HG02759 (cell line): ENCODE results near the gene ERAP2.
A peak's percentile ranks its signal among the peaks of the same experiment; 100 is the strongest.
"Not testable (repeated sequence)": the region's sequence is repeated elsewhere in the genome, so short reads cannot be mapped to it uniquely, and the experiment has no call there.

ENCODE experiments used
- ATAC-seq: cut with Tn5 transposase; IDR thresholded peaks from one replicate; pipeline ENCODE4 v1.9.1; 2021; ENCODE audit warnings: mild to moderate bottlenecking, moderate library complexity; ENCODE audit not compliant: unreplicated experiment

Gene ERAP2

GRCh38 chr5:96931037-96931436 is 54.7 kb downstream of the ERAP2 start:
- not testable (repeated sequence) for ATAC-seq

DNA sequence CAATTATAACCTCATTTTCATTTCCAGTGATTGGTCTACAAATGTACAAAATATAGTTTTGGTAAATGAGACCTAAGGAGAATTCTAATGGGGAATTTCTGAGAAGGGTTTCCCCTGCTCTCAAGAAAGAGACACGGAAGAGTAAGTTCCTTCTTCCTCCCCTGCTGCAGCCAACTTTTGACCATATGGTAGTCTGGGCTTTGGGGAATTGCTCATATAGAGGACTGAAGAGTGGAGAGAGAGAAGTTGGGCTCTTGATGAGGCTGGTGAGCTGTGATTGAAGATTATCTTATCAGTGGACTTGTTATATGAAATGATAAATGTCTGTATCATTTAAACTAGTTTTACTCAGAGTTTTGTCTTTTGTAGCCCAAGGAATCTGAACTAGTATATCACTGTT is 55.3 kb downstream of the ERAP2 start:
- no peak for ATAC-seq

GRCh38 chr5:96932026-96932425 is 55.7 kb downstream of the ERAP2 start:
- ATAC-seq, result no peak

DNA sequence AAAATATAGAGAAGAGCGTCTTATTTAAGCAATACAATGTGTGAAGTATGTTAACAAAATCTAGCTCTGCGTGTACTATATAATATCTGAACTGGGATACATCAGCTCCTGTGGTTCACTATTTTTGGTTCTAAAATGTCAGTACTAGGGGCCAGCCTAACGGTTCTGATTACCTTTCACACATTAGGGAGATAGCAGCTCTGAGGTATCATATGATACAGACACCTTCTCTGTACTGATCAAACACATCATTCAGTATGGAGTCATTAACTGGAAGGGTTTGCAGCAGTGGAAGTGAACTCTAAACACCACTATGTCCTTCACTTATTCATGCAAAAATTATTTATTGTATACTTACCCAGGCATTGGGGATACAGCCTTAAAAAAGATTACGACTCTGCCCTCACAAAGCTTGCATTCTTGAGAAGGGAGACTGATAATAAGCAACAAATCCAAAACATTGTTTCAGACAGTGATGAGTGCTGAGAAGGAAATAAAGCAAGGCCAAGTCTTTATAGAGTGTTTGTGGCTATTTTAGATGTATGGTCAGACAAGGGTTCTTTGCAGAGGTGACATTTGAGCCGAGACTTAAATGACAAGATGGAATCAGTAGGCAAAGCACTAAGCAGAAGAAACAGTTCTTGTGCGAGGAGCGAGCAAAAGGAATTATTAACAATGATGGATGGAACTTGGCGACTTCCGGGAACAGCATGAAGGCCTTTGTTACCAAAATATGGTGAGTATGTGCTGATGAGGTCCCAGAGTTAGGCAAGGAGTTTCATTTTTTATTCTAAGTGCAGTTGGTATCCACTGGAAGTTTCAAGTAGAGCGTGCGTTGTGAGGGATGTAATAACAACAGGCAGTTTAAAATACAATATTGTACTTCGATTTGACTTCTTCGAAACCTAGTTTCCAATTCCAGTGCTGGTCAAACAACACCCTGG is 57.7 kb downstream of the ERAP2 start:
- ATAC-seq, result no peak

DNA sequence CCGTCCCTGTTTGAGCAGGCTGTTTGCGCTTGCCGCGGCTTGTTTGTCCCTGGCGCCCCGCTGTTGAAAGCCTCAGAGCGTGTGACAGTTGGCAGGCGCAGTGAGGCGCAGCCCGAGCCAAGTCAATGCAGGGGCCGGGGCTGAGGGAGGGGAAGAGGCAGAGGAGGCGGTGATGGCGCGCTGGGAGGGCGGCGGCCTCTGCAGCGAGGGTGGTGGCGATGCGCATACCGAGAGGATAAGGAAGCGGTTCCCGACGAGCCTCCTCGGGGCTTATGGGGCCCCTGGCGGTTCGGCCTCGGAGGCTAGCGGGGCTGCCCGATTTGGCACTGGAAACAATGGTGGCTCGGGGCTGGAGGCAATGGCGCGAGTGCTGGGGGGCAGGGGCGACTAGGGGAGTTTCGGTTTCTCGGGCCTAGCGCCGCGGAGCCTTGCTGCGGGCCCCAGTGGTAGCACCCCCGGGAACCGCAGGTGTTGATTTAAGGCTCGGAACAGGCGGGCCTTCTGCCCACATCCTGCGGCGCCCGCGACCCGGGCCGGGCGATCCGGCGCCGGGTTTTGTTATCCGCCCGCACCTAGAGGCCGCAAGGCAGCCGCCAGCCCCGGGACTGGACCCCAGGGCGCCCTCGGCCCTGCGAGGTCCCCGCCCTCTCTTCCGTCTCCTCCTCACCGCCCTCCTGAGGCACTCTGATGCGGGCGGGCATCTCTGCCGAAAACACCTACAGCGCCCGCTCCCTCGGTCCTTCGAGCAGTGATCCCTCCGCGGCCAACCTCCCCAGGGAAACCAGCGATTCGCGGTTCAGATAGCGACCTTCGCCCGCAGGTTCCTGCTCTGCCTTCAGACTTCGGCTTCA is 58.6 kb downstream of the ERAP2 start:
- peak; percentile 66 for ATAC-seq

DNA sequence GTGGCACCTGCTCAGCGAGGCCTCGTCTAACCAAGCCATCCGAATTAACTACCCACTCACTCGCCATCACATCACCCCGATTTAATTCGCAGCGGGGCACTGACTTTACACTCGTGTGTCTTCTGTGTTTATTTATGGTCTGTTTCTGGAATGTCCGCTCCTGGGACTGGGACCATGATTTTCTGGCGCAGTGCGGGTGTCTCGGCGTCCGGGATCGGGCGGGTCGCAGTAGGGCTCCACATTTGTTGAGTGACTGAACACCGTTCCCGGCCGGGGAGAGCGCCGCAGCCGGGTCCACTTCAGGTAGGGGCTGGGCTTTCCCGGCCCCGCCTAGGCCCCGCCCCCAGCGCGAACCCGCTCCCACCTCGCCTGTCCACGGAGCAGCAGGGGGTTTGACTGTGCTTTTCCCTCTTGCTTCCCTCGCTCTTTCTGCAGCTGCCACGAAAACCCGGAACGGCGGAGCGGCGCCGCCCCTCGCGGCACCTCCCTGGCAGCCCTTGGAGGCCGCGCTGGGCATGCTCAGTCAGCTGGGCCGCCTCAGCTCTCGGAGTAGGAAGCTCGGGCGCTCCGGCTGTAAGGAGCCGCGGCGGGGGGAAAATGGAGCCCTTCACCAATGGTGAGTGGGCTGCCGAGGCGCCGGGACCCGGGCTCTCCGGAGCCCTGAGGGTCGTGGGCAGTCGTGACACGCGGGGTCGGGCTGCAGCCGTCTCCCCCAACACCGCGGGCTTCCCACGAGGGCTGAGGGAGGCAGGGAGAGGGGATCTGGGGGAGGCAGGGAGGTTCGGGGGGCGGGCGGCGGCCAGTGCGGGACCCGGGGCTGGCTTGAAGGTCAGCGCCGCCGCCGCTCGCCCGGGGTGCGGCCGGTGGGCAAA is 59.5 kb downstream of the ERAP2 start, which contains the start of gene LNPEP:
Gene LNPEP, plus strand, starts transcription at position 522 of the 872 bp plus-strand sequence. Its CDS starts 76 bp downstream, at position 598.
- ATAC-seq, result peak; percentile 57

- peak; percentile 22 for ATAC-seq
Observed at GRCh38 chr5:96936431-96937320, 60.4 kb downstream of the ERAP2 start.

- ATAC-seq, result no peak
Observed at GRCh38 chr5:96940586-96940985, 64.3 kb downstream of the ERAP2 start.

GRCh38 chr5:96941140-96941539 is 64.8 kb downstream of the ERAP2 start:
- ATAC-seq, result no peak

DNA sequence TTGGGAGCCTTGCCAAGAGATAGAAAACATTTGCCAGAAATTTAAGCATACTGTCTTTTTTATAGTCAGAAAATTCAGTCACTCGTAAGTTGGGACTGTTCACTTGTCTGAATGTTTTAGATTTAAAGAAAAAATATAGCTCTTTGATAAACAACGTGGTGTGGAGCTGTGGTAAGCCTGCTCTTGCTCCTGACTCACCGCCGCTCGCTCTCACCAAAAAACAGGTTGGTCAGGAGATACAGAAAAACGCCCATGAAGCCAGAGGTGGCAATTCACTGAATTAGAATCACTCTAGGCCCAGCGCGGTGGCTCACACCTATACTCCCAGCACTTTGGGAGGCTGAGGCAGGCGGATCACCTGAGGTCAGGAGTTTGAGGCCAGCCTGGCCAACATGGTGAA is 65.8 kb downstream of the ERAP2 start:
- no peak for ATAC-seq

GRCh38 chr5:96942911-96943310 is 66.6 kb downstream of the ERAP2 start:
- no peak for ATAC-seq

- ATAC-seq, result no peak
Observed at GRCh38 chr5:96943799-96944198, 67.5 kb downstream of the ERAP2 start.

- no peak for ATAC-seq
Observed at GRCh38 chr5:96945144-96945897, 69.0 kb downstream of the ERAP2 start.

GRCh38 chr5:96946381-96946780 is 70.1 kb downstream of the ERAP2 start:
- ATAC-seq, result no peak

- ATAC-seq, result no peak
Observed at GRCh38 chr5:96952118-96952750, 75.9 kb downstream of the ERAP2 start.

DNA sequence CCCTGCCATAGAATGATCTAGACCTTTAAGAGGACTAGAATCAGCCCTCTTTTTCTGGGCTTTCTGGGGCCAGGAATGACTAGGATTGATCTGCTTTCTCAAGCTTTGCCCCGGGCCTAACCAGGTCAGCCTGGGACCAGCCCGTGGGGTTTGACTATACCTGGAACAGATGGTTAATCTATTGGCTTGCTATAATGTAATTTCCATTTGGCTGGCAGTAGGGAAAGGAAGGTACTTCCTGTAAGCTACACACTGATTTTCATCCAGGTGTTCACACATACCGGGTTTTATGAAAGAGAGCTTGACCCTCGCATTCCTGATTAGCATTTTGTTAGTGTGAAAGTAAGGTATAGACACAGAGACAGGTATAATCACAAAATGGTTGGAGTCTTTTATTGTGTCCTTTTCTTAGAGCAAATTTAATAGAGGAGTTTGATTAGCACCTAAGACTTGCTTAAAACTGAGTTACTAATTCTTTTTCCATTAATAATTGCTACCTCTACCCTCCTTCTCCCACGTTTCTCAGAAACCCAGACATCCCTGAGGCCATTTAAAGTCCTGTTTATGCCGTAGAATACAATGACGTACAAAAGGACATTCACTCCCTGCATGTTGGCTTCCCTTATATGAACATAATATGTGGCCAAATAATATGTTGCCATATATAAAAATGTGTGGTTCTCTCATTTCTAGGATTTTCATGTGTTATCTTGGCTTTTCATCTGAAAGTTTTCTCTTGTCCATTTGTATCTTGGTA is 76.9 kb downstream of the ERAP2 start:
- no peak for ATAC-seq

DNA sequence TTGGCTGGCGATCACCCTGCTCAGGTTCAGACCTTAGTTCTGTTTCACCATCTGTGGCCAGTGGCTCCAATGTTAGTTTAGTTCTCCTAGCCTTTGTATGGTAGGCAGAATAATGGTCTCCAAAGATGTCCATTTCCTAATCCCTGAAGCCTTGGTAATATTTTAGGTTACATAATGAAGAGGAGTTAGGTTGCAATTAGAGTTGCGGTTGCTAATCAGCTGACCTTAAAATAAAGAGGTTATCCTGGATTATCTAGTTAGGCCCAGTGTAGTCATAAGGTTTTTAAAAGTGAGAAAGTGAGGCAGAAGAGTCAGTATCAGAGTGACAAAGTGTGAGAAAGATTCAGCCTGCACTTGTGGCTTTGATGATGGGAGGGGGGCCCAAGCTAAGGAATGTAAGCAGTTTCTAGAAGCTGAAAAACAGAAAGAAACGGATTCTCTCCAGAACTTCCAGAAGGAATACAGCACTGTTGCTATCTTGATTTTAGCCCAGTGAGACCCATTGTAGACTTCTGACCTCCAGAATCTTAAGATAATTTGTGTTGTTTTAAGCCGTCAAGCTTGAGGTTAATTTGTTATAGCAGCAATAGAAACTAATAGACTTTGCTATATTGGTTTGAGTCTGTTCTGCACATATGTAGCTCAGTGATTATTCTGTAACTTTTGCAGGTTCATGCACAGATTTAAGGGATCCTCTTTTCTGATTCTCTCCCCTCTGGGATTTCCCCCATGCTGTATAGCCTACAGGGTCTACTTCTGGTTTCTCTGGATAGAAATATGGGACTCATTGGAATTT is 81.2 kb downstream of the ERAP2 start:
- peak; percentile 57 for ATAC-seq
